ENCODE results near the gene SLC13A1. TPM values are rescaled to one million over a fixed set of nuclear protein-coding genes. Genes with fewer than 3 reads are reported as not detected.

The SLC13A1 gene
- total and polyA plus RNA-seq, 3 donors from 2014 or later = not detected

DNA sequence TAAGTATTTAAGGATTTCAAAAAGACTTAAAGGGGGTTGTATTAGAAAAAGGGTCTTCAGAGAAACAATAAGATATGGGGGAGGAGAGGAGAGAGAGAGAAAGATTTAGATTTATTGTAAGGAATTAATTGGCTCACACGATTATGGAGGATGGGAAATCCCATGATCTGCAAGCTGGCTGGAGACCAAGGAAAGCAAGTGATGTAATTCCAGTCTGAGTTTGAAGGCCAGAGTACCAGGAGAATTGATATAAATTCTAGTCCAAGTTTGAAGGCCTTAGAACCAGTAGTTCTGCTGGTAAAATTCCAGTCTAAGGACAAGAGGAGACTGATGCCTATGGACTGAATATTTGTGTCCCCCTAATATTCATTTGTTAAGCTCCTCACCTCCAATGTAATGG lies 20.6 kb upstream of the SLC13A1 start:
- H3K9me3 ChIP-seq = no peaks in the 10 kb centered on the region
- 21 to 29% methylated on average over 1 of the region's 1 CpG for WGBS, 2 donors
- no peak for TF ChIP-seq POLR2A (IDR thresholded peaks at IDR 0.05)
- TF ChIP-seq, protein P1, sequence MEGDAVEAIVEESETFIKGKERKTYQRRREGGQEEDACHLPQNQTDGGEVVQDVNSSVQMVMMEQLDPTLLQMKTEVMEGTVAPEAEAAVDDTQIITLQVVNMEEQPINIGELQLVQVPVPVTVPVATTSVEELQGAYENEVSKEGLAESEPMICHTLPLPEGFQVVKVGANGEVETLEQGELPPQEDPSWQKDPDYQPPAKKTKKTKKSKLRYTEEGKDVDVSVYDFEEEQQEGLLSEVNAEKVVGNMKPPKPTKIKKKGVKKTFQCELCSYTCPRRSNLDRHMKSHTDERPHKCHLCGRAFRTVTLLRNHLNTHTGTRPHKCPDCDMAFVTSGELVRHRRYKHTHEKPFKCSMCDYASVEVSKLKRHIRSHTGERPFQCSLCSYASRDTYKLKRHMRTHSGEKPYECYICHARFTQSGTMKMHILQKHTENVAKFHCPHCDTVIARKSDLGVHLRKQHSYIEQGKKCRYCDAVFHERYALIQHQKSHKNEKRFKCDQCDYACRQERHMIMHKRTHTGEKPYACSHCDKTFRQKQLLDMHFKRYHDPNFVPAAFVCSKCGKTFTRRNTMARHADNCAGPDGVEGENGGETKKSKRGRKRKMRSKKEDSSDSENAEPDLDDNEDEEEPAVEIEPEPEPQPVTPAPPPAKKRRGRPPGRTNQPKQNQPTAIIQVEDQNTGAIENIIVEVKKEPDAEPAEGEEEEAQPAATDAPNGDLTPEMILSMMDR (IDR thresholded peaks at IDR 0.05) = no peak
- no peak overlapping the region for H3K27ac ChIP-seq
- no peaks in the 10 kb centered on the region for H3K27me3 ChIP-seq
- no peaks in the 10 kb centered on the region for H3K4me1 ChIP-seq
- intact Hi-C loops (cut with DNase I; ENCODE audit: low total_unique reads) = no loop called here
- peak; percentile 21 for DNase-seq
- no peak overlapping the region for H3K4me3 ChIP-seq
- no peaks in the 10 kb centered on the region for H3K36me3 ChIP-seq (ENCODE audit: low read depth, missing control alignments)

DNA sequence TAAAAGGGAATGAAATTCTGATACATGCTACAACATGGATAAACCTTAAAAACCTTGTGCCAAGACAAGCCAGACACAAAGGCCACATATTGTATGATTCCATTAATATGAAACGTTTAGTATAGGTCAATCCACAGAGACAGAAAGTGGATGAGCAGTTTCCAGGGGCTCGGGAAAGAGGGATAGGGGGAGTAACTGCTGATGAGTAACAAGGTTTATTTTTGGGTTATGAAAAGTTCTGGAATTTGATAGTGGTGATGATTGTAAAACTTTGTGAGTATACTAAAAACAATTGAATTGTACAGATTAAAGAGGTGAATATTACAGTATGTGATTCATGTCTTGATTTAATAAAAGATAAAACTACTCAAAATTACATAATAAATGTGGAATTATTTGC lies 19.1 kb upstream of the SLC13A1 start:
- intact Hi-C loops (cut with DNase I; ENCODE audit: low total_unique reads) = no loop called here
- Histone ChIP-seq H3K4me3 (no peak overlapping the region), H3K27ac (no peak overlapping the region), H3K9me3 (no peaks in the 10 kb centered on the region), H3K4me1 (no peaks in the 10 kb centered on the region), H3K27me3 (no peaks in the 10 kb centered on the region), H3K36me3 (ENCODE audit: low read depth, missing control alignments) (no peaks in the 10 kb centered on the region)
- TF ChIP-seq, protein P1 (IDR thresholded peaks at IDR 0.05) = no peak
- no peak for TF ChIP-seq POLR2A (IDR thresholded peaks at IDR 0.05)
- no peak for DNase-seq
- 33 to 39% methylated on average over 2 of the region's 2 CpGs for WGBS, 2 donors

DNA sequence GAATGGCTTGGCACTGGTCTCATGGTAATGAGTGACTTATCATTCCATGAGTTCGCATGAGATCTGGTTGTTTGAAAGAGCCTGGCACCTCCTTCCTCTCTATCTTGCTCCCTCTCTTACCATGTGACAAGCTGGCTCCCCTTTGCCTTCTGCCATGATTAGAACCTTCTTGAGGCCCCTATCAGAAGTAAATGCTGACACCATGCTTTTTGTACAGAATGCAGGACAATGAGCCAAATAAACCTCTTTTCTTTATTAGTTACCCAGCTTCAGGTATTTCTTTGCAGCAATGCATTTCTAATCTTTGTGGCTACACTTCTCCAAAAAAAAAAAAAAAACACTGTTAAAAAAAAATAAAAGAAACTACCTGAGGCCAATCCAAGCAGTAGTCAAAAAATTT lies 17.1 kb upstream of the SLC13A1 start:
- intact Hi-C loops (cut with DNase I; ENCODE audit: low total_unique reads) = no loop called here

DNA sequence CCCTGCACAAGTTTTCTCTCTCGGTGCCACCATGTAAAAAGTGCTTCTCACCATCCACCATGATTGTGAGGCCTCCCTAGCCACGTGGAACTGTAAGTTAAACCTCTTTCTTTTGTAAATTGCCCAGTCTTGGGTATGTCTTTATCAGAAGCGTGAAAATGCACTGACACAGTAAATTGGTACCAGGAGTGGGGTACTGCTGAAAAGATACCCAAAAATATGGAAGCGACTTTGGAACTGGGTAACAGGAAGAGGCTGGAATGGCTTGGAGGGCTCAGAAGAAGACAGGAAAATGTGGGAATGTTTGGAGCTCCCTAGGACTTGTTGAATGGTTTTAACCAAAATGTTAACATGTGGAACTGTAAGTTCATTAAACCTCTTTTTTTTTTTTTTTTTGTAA lies 15.6 kb upstream of the SLC13A1 start:
- intact Hi-C loops (cut with DNase I; ENCODE audit: low total_unique reads) = no loop called here
- whole genome bisulfite sequencing, 2 donors = 90 to 95% methylated on average over 4 of the region's 4 CpGs
- H3K4me3 ChIP-seq = no peak overlapping the region

More for the DNA sequence above, 17.1 kb upstream of the SLC13A1 start:
- Histone ChIP-seq H3K4me1 (no peaks in the 10 kb centered on the region), H3K9me3 (no peaks in the 10 kb centered on the region), H3K27me3 (no peaks in the 10 kb centered on the region), H3K27ac (no peak overlapping the region), H3K4me3 (no peak overlapping the region), H3K36me3 (ENCODE audit: low read depth, missing control alignments) (no peaks in the 10 kb centered on the region)
- TF ChIP-seq POLR2A (IDR thresholded peaks at IDR 0.05) = no peak
- TF ChIP-seq, protein P1 (IDR thresholded peaks at IDR 0.05) = no peak
- WGBS, 2 donors = 80 to 85% methylated on average over 1 of the region's 1 CpG
- no peak for DNase-seq

DNA sequence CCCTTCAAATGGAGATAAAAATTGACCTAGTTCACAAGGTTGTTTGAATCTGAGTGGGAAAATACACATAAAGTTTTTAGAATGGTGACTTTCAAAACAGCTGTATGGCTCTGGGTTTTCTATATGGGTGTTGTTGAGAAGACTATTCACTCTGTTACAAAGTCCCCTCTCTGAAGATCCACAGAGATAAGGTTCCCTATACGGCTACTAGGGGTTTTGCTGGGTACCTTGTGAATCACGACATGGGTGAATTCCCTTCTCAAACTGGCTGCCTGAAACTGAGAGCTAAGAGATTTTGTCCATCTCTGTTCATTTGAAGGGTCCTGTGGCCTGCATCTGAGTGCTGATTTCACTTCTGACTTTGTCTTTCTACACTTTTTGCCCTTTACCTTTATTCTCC lies 11.8 kb upstream of the SLC13A1 start:
- 77 to 79% methylated on average over 2 of the region's 2 CpGs for WGBS, 2 donors
- Histone ChIP-seq H3K36me3 (ENCODE audit: low read depth, missing control alignments) (no peaks in the 10 kb centered on the region), H3K9me3 (no peaks in the 10 kb centered on the region), H3K4me1 (peaks cover 6% of the 10 kb centered on the region), H3K27me3 (no peaks in the 10 kb centered on the region), H3K27ac (no peak overlapping the region), H3K4me3 (no peak overlapping the region)
- DNase-seq = no peak
- intact Hi-C loops (cut with DNase I; ENCODE audit: low total_unique reads) = no loop called here
- TF ChIP-seq, protein P1 (IDR thresholded peaks at IDR 0.05) = no peak
- TF ChIP-seq POLR2A (IDR thresholded peaks at IDR 0.05) = no peak

More for the DNA sequence above, 15.6 kb upstream of the SLC13A1 start:
- no peak for DNase-seq
- Histone ChIP-seq H3K4me1 (no peaks in the 10 kb centered on the region), H3K9me3 (no peaks in the 10 kb centered on the region), H3K27me3 (no peaks in the 10 kb centered on the region), H3K36me3 (ENCODE audit: low read depth, missing control alignments) (no peaks in the 10 kb centered on the region), H3K27ac (no peak overlapping the region)
- TF ChIP-seq POLR2A (IDR thresholded peaks at IDR 0.05) = no peak
- TF ChIP-seq, protein P1 (IDR thresholded peaks at IDR 0.05) = no peak
